ENCODE measurements around the gene OPTC. TPM values are rescaled to one million over a fixed set of nuclear protein-coding genes. Genes with fewer than 3 reads are reported as not detected.

Gene OPTC
- total RNA-seq, 3 donors from 2014 or later = not detected

DNA sequence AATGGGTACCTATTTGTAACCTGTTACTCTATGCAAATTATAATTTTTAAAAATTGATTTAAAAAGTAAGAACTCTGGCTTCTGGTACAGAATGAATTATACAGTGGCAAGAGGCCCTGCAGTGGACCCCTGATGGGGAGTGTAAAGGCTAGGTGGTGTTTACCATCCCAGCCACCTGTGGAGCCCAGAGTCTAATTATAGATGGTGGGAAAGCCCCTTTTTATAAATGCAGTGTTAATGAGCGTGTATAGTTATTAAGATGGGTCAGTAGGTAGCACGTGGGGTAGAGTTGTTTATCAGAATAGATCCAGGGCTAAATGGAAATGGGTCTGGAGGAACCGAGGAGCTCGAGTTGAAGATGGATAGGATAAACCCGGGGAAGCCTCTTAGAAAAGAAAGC, 32.2 kb upstream of the OPTC start:
- no peak overlapping the region for H3K4me3 ChIP-seq
- TF ChIP-seq POLR2AphosphoS5 (IDR thresholded peaks at IDR 0.05) (no peak), POLR2A (IDR thresholded peaks at IDR 0.05) (no peak)
- TF ChIP-seq, protein P1, sequence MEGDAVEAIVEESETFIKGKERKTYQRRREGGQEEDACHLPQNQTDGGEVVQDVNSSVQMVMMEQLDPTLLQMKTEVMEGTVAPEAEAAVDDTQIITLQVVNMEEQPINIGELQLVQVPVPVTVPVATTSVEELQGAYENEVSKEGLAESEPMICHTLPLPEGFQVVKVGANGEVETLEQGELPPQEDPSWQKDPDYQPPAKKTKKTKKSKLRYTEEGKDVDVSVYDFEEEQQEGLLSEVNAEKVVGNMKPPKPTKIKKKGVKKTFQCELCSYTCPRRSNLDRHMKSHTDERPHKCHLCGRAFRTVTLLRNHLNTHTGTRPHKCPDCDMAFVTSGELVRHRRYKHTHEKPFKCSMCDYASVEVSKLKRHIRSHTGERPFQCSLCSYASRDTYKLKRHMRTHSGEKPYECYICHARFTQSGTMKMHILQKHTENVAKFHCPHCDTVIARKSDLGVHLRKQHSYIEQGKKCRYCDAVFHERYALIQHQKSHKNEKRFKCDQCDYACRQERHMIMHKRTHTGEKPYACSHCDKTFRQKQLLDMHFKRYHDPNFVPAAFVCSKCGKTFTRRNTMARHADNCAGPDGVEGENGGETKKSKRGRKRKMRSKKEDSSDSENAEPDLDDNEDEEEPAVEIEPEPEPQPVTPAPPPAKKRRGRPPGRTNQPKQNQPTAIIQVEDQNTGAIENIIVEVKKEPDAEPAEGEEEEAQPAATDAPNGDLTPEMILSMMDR (IDR thresholded peaks at IDR 0.05) = no peak
- intact Hi-C loops (cut with DNase I; ENCODE audit: low total_unique reads) = no loop called here
- no peak for DNase-seq (ENCODE audit: low spot score in 2 of 2)
- H3K36me3 ChIP-seq = no peaks in the 10 kb centered on the region
- no peaks in the 10 kb centered on the region for H3K27me3 ChIP-seq
- no peaks in the 10 kb centered on the region for H3K9me3 ChIP-seq
- no peak overlapping the region for H3K27ac ChIP-seq
- H3K4me1 ChIP-seq = peaks cover 16 to 27% of the 10 kb centered on the region in 2 donors

DNA sequence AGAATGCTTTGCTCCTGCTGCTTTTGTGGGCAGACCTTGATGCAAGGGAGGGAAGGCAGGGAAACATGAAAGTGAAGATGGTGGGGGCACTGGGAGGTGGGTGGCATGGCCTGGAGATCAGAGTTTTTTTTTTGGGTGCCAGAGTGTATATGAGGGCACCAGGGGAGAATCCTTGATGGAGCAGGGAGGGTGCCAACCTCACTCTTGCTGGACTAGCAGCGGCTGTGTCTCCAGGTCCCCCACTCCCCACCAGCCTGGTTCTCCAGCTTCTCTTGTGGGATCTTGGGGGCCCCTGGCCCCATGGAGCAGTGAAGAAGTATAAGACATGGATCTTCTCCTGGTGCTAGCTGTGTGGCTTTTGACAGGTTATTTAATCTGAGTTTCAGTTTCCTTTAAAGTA, 31.8 kb upstream of the OPTC start:
- Histone ChIP-seq H3K36me3 (no peaks in the 10 kb centered on the region), H3K27ac (peak overlapping the region; percentile 19 to 89), H3K4me3 (no peak overlapping the region), H3K9me3 (no peaks in the 10 kb centered on the region), H3K27me3 (no peaks in the 10 kb centered on the region), H3K4me1 (peaks cover 16 to 32% of the 10 kb centered on the region in 2 donors)
- TF ChIP-seq POLR2A (IDR thresholded peaks at IDR 0.05) (no peak), POLR2AphosphoS5 (IDR thresholded peaks at IDR 0.05) (no peak)
- TF ChIP-seq, protein P1 (IDR thresholded peaks at IDR 0.05) = no peak
- no peak for DNase-seq (ENCODE audit: low spot score in 2 of 2)
- intact Hi-C loops (cut with DNase I; ENCODE audit: low total_unique reads) = no loop called here

DNA sequence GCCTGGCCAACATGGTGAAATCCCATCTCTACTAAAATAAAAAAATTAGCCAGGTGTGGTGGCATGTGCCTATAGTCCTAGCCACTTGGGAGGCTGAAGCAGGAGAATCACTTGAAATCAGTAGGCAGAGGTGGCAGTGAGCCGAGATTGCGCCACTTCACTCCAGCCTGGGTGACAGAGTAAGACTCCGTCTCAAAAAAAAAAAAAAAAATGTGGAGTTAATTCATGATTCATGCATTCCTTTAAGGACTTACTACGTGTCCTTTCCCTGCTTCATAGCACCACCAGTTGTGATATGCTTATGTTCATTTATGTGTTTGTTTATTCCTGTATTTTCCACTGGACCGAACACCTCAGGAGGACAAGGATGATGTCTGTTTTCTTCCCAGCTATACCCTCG, 31.1 kb upstream of the OPTC start:
- H3K27ac ChIP-seq = peak overlapping the region; percentile 89 to 90
- H3K36me3 ChIP-seq = no peaks in the 10 kb centered on the region
- intact Hi-C loops (cut with DNase I; ENCODE audit: low total_unique reads) = no loop called here
- peaks cover 16 to 37% of the 10 kb centered on the region in 2 donors for H3K4me1 ChIP-seq
- DNase-seq (ENCODE audit: low spot score in 2 of 2) = peak in 1 of 2 donors; percentile 87
- no peak overlapping the region for H3K4me3 ChIP-seq
- no peaks in the 10 kb centered on the region for H3K27me3 ChIP-seq
- TF ChIP-seq POLR2AphosphoS5 (IDR thresholded peaks at IDR 0.05) (peak in 1 of 3 donors; percentile 22), POLR2A (IDR thresholded peaks at IDR 0.05) (no peak)
- no peaks in the 10 kb centered on the region for H3K9me3 ChIP-seq

GRCh38 chr1:203463469-203464062, 30.4 kb upstream of the OPTC start:
- Histone ChIP-seq H3K36me3 (no peaks in the 10 kb centered on the region), H3K4me1 (peaks cover 16 to 37% of the 10 kb centered on the region in 2 donors), H3K9me3 (no peaks in the 10 kb centered on the region), H3K27me3 (no peaks in the 10 kb centered on the region), H3K4me3 (peak overlapping the region in 1 of 3 donors; percentile 3), H3K27ac (peak overlapping the region; percentile 89 to 90)
- no peak for DNase-seq (ENCODE audit: low spot score in 2 of 2)
- intact Hi-C loops (cut with DNase I; ENCODE audit: low total_unique reads) = no loop called here
- no peak for TF ChIP-seq POLR2AphosphoS5 (IDR thresholded peaks at IDR 0.05)
- TF ChIP-seq, protein P1 (IDR thresholded peaks at IDR 0.05) = peak in 1 of 3 donors; percentile 18

- no peaks in the 10 kb centered on the region for H3K9me3 ChIP-seq
These were observed 29.7 kb upstream of the OPTC start for GRCh38 chr1:203464226-203464625.

More at GRCh38 chr1:203464226-203464625, 29.7 kb upstream of the OPTC start:
- peak in 1 of 2 donors; percentile 67 for DNase-seq (ENCODE audit: low spot score in 2 of 2)
- no peak overlapping the region for H3K4me3 ChIP-seq
- peaks cover 16 to 37% of the 10 kb centered on the region in 2 donors for H3K4me1 ChIP-seq
- H3K27me3 ChIP-seq = no peaks in the 10 kb centered on the region
- TF ChIP-seq POLR2AphosphoS5 (IDR thresholded peaks at IDR 0.05) (no peak), POLR2A (IDR thresholded peaks at IDR 0.05) (no peak)
- TF ChIP-seq, protein P1 (IDR thresholded peaks at IDR 0.05) = no peak
- intact Hi-C loops (cut with DNase I; ENCODE audit: low total_unique reads) = no loop called here
- no peaks in the 10 kb centered on the region for H3K36me3 ChIP-seq
- peak overlapping the region; percentile 89 to 90 for H3K27ac ChIP-seq

All from breast epithelium (tissue), 4 donors.